ENCODE data around the gene MYOD1.

MYOD1 gene

GRCh38 chr11:17771415-17771814 is 52.0 kb downstream of the MYOD1 start:
- no peak for DNase-seq
